K562 (cell line): ENCODE measurements around the gene OGDH. TPM values are rescaled to one million over a fixed set of nuclear protein-coding genes. Genes with fewer than 3 reads are reported as not detected.

ENCODE experiments used
- AFF4 ChIP-seq: sonication (generic); formaldehyde crosslinking; IDR thresholded peaks from 2 replicates; pipeline ENCODE4 v1.8.0; 2023; ENCODE audit warnings: mild to moderate bottlenecking, missing genetic modification reagents
- ATF3 ChIP-seq, 2 experiments: fragments of 450-650 bp in 1 of 2; sonication (generic) in 1 of 2; formaldehyde crosslinking in 1 of 2; IDR thresholded peaks in 1 of 2; conservative IDR thresholded peaks in 1 of 2; 2 replicates each; pipeline versions ENCODE4 v1.6.1 to v1.8.1; 2016 to 2023; ENCODE audit warnings: mild to moderate bottlenecking in 2 of 2, moderate library complexity in 2 of 2, inconsistent platforms in 1 of 2, missing genetic modification reagents in 1 of 2
- C11orf30 ChIP-seq: fragments of 450-650 bp; IDR thresholded peaks from 2 replicates; pipeline ENCODE4 v1.6.1; 2016; ENCODE audit warnings: low read depth, mild to moderate bottlenecking
- CBFB ChIP-seq: sonication (generic); formaldehyde crosslinking; IDR thresholded peaks from 2 replicates; pipeline ENCODE4 v1.4.0; 2020; ENCODE audit warnings: mild to moderate bottlenecking, missing genetic modification reagents
- CREB5 ChIP-seq: fragments of 250-450 bp; sonication (Bioruptor Pico); IDR thresholded peaks from 2 replicates; pipeline ENCODE4 v1.5.0; 2020; ENCODE audit warnings: mild to moderate bottlenecking
- EP300 ChIP-seq: IDR thresholded peaks from 2 replicates; pipeline ENCODE4 v1.6.1; 2012; ENCODE audit warnings: low read length, improper control_type of control experiment
- GTF2F1 ChIP-seq: IDR thresholded peaks from 2 replicates; pipeline ENCODE4 v1.6.1; 2011; ENCODE audit warnings: low read depth, low read length, improper control_type of control experiment
- HMG20A ChIP-seq: fragments of 450-650 bp; formaldehyde crosslinking; conservative IDR thresholded peaks from 2 replicates; pipeline ENCODE4 v1.4.0; 2020; ENCODE audit warnings: mild to moderate bottlenecking, mixed read lengths
- JUN ChIP-seq, 2 experiments: sonication (generic) in 1 of 2; formaldehyde crosslinking in 1 of 2; IDR thresholded peaks; 2 replicates each; pipeline versions ENCODE4 v1.6.1 to v1.8.0; 2012 to 2022; ENCODE audit warnings: borderline replicate concordance in 2 of 2, mild to moderate bottlenecking in 2 of 2, improper control_type of control experiment in 1 of 2, low read depth in 1 of 2, low read length in 1 of 2, missing genetic modification reagents in 1 of 2
- JUND ChIP-seq, 2 experiments: IDR thresholded peaks; 2 replicates in 1 of 2; 3 replicates in 1 of 2; pipeline ENCODE4 v1.6.1; 2011; ENCODE audit warnings: borderline replicate concordance in 2 of 2, low read depth in 2 of 2, low read length in 2 of 2, improper control_type of control experiment in 1 of 2, missing biosample characterization in 1 of 2, missing genetic modification characterization in 1 of 2, missing genetic modification reagents in 1 of 2
- MAFF ChIP-seq: IDR thresholded peaks from 2 replicates; pipeline ENCODE4 v1.6.1; 2012; ENCODE audit warnings: low read length, improper control_type of control experiment
- NFE2 ChIP-seq: IDR thresholded peaks from 2 replicates; pipeline ENCODE4 v1.6.1; 2014; ENCODE audit warnings: antibody characterized with exemption, low read depth
- NFIC ChIP-seq: fragments of 450-650 bp; IDR thresholded peaks from 2 replicates; pipeline ENCODE4 v1.6.1; 2017; ENCODE audit warnings: mild to moderate bottlenecking, inconsistent platforms
- NRF1 ChIP-seq, 2 experiments: fragments of 450-650 bp; IDR thresholded peaks in 1 of 2; conservative IDR thresholded peaks in 1 of 2; 2 replicates each; pipeline ENCODE4 v1.6.1; 2014; ENCODE audit warnings: mild to moderate bottlenecking in 2 of 2
- POLR2AphosphoS2 ChIP-seq: IDR thresholded peaks from 2 replicates; pipeline ENCODE4 v1.6.1; 2012; ENCODE audit warnings: low read length, improper control_type of control experiment
- POLR2G ChIP-seq: fragments of 200-400 bp; formaldehyde crosslinking; IDR thresholded peaks from 2 replicates; pipeline ENCODE4 v1.6.1; 2017; ENCODE audit warnings: low read depth, mild to moderate bottlenecking, antibody characterized with exemption, low read length, moderate library complexity
- PURB ChIP-seq: sonication (generic); formaldehyde crosslinking; IDR thresholded peaks from 2 replicates; pipeline ENCODE4 v1.9.0; 2021; ENCODE audit warnings: low read depth, mild to moderate bottlenecking, missing genetic modification reagents
- SMARCA4 ChIP-seq: fragments of 450-650 bp; IDR thresholded peaks from 2 replicates; pipeline ENCODE4 v1.6.1; 2016
- TCFL5 ChIP-seq: fragments of 250-450 bp; sonication (Bioruptor Pico); conservative IDR thresholded peaks from 2 replicates; pipeline ENCODE4 v1.6.1; 2021; ENCODE audit warnings: mild to moderate bottlenecking, moderate library complexity, matching md5 sums
- XRCC3 ChIP-seq: fragments of 450-650 bp; IDR thresholded peaks from 2 replicates; pipeline ENCODE4 v1.6.1; 2017; ENCODE audit warnings: mild to moderate bottlenecking, moderate library complexity
- ZNF316 ChIP-seq: fragments of 450-650 bp; IDR thresholded peaks from 2 replicates; pipeline ENCODE4 v1.6.1; 2016
- ZNF75A ChIP-seq: fragments of 450-650 bp; formaldehyde crosslinking; IDR thresholded peaks from 2 replicates; pipeline ENCODE4 v1.4.0; 2020; ENCODE audit warnings: mild to moderate bottlenecking
- polyA plus RNA-seq, 8 experiments: library from polyadenylated mRNA; depleted of rRNA in 4 of 8; stranded (reverse) in 5 of 8; unstranded in 3 of 8; fragments of >200 nt; fragmentation: Nextera tagmentation in 2 of 8; fragmentation: Illumina TruSeq in 1 of 8; extraction: Ambion mirVana in 2 of 8; extraction: Trizol in 1 of 8; gene quantifications; 2 replicates each; pipeline versions ENCODE4 v1.2.1 to v1.2.3, GENCODE V29; 2011 to 2014; ENCODE audit warnings: inconsistent platforms in 1 of 8, missing spikeins in 1 of 8
- total RNA-seq, 7 experiments: library from RNA; depleted of rRNA in 6 of 7; stranded (reverse); fragments of >200 nt in 6 of 7; fragmentation: Illumina TruSeq in 2 of 7; extraction: Trizol in 2 of 7; gene quantifications; 2 replicates each; pipeline versions ENCODE4 v1.2.1 to v1.2.3, GENCODE V29; 2011 to 2021; ENCODE audit warnings: low replicate concordance in 1 of 7

The OGDH gene
- total and polyA plus RNA-seq, 9 of the 15 experiments (the other 6 are each of a cell fraction or from before 2014, with no cell fraction given), result 3.1 to 80.3 (median 23.5) TPM

GRCh38 chr7:44561962-44562621 is 44.3 kb upstream of the OGDH start (continued):
- TF ChIP-seq PURB (CRISPR knock-in tag), result no peak
- TF ChIP-seq POLR2G, result 0 out of 2 replicates have a peak, but pooled peaks have one; percentile 17
- no peak for TF ChIP-seq ZNF75A (CRISPR knock-in tag)
- TF ChIP-seq C11orf30, result peak; percentile 91
- peak; percentile 77; the same call in 1 of the 2 replicates for TF ChIP-seq MAFF
- TF ChIP-seq SMARCA4, result peak; percentile 69
- TF ChIP-seq CBFB, result no peak
- TF ChIP-seq NFE2, result peak; percentile 91
- peak; percentile 74 for TF ChIP-seq ATF3 (IDR thresholded peaks at IDR 0.05)
- no peak for TF ChIP-seq ATF3 (CRISPR knock-in tag; conservative IDR thresholded peaks at IDR 0.05)
- TF ChIP-seq JUND (IDR thresholded peaks at IDR 0.05; ENCODE audit: borderline replicate concordance, low read depth, low read length), result peak; percentile 77; the same call in 1 of the 2 replicates
- peak; percentile 71; the same call in 1 of the 3 replicates for TF ChIP-seq JUND (tag; IDR thresholded peaks at IDR 0.05; ENCODE audit: borderline replicate concordance, low read depth, low read length)
- TF ChIP-seq POLR2AphosphoS2, result 0 out of 2 replicates have a peak, but pooled peaks have one; percentile 60
- TF ChIP-seq EP300, result peak; percentile 16; the same call in 1 of the 2 replicates
- no peak for TF ChIP-seq AFF4 (CRISPR knock-in tag)
- peak; percentile 87 for TF ChIP-seq ZNF316
- peak in 1 of 2 experiments; percentile 26; a peak in 1 of 4 replicates for TF ChIP-seq NRF1 (conservative IDR thresholded peaks at IDR 0.05 in 1 of 2, IDR thresholded peaks at IDR 0.05 in 1 of 2)
- TF ChIP-seq GTF2F1, result no peak
- TF ChIP-seq CREB5 (CRISPR knock-in tag), result no peak
- TF ChIP-seq HMG20A (CRISPR knock-in tag), result no peak
- 0 out of 2 replicates have a peak, but pooled peaks have one; percentile 31 for TF ChIP-seq JUN (IDR thresholded peaks at IDR 0.05; ENCODE audit: borderline replicate concordance, low read depth, low read length)
- no peak for TF ChIP-seq JUN (CRISPR knock-in tag; IDR thresholded peaks at IDR 0.05; ENCODE audit: borderline replicate concordance)
- TF ChIP-seq NFIC, result no peak
- no peak for TF ChIP-seq TCFL5
- no peak for TF ChIP-seq XRCC3
